OCI-LY1 (cell line): ENCODE measurements around the gene PTCH1.

Experiments used
- H2AFZ ChIP-seq: fragments of 200-600 bp; sonication (generic), shearing (Covaris generic); 2 replicates; pipeline ENCODE4 v1.6.0; 2014; ENCODE audit warnings: antibody characterized with exemption, mild to moderate bottlenecking, low read length
- H3F3A ChIP-seq: fragments of 200-600 bp; sonication (generic), shearing (Covaris generic); 2 replicates; pipeline ENCODE4 v1.6.0; 2014; ENCODE audit warnings: mild to moderate bottlenecking, antibody characterized with exemption, low read length, moderate library complexity; ENCODE audit not compliant: insufficient read depth
- H3K27ac ChIP-seq: fragments of 200-600 bp; sonication (generic); 2 replicates; pipeline ENCODE4 v1.5.1; 2014; ENCODE audit warnings: low read length, mixed run types, mild to moderate bottlenecking, low read depth; ENCODE audit not compliant: poor library complexity, severe bottlenecking
- H3K27me3 ChIP-seq: fragments of 200-600 bp; sonication (generic); 2 replicates; pipeline ENCODE4 v1.6.0; 2014; ENCODE audit warnings: antibody characterized with exemption, mild to moderate bottlenecking, low read length, moderate library complexity; ENCODE audit not compliant: insufficient read depth
- H3K36me3 ChIP-seq: fragments of 200-600 bp; sonication (generic); 2 replicates; pipeline ENCODE4 v1.6.1; 2014; ENCODE audit warnings: mild to moderate bottlenecking, antibody characterized with exemption, low read length, moderate library complexity, mixed read lengths; ENCODE audit not compliant: insufficient read depth
- H3K4me1 ChIP-seq: fragments of 200-600 bp; sonication (generic); 2 replicates; pipeline ENCODE4 v1.5.1; 2014; ENCODE audit warnings: mild to moderate bottlenecking, low read length, moderate library complexity; ENCODE audit not compliant: insufficient read depth, severe bottlenecking
- H3K4me2 ChIP-seq: fragments of 200-600 bp; sonication (generic), shearing (Covaris generic); 2 replicates; pipeline ENCODE4 v1.6.1; 2014; ENCODE audit warnings: low read length
- H3K4me3 ChIP-seq: fragments of 200-600 bp; sonication (generic); 2 replicates; pipeline ENCODE4 v1.5.1; 2014; ENCODE audit warnings: low read length, low read depth, mild to moderate bottlenecking, mixed read lengths; ENCODE audit not compliant: poor library complexity, severe bottlenecking
- H3K79me2 ChIP-seq: fragments of 200-600 bp; shearing (Covaris generic); 2 replicates; pipeline ENCODE4 v1.6.1; 2016; ENCODE audit warnings: mixed run types, low read length, mixed read lengths; ENCODE audit not compliant: insufficient read depth
- H3K9ac ChIP-seq: fragments of 200-600 bp; sonication (generic), shearing (Covaris generic); 2 replicates; pipeline ENCODE4 v1.6.1; 2014; ENCODE audit warnings: mild to moderate bottlenecking, low read length, mixed read lengths
- H3K9me2 ChIP-seq: fragments of 200-600 bp; sonication (generic), shearing (Covaris generic); 2 replicates; pipeline ENCODE4 v1.6.1; 2014; ENCODE audit warnings: low read depth, mild to moderate bottlenecking, low read length, mixed read lengths
- H3K9me3 ChIP-seq: fragments of 200-600 bp; shearing (Covaris generic); 2 replicates; pipeline ENCODE4 v1.6.1; 2014; ENCODE audit warnings: low read length, mixed read lengths
- H4K20me1 ChIP-seq: fragments of 200-600 bp; sonication (generic), shearing (Covaris generic); 2 replicates; pipeline ENCODE4 v1.6.0; 2016; ENCODE audit warnings: mild to moderate bottlenecking, low read length; ENCODE audit not compliant: insufficient read depth
- EZH2 ChIP-seq: fragments of 200-600 bp; sonication (generic), shearing (Covaris generic); IDR thresholded peaks from 2 replicates; pipeline ENCODE4 v1.8.0; 2017; ENCODE audit warnings: borderline replicate concordance, mixed run types, mild to moderate bottlenecking, antibody characterized with exemption, low read length, moderate library complexity, mixed read lengths
- TF ChIP-seq, protein P1 (sequence below): fragments of 200-600 bp; sonication (generic), shearing (Covaris generic); IDR thresholded peaks from 2 replicates; pipeline ENCODE4 v1.5.1; 2017; ENCODE audit warnings: mild to moderate bottlenecking, antibody characterized with exemption, low read length, moderate library complexity, mixed read lengths

PTCH1 gene

DNA sequence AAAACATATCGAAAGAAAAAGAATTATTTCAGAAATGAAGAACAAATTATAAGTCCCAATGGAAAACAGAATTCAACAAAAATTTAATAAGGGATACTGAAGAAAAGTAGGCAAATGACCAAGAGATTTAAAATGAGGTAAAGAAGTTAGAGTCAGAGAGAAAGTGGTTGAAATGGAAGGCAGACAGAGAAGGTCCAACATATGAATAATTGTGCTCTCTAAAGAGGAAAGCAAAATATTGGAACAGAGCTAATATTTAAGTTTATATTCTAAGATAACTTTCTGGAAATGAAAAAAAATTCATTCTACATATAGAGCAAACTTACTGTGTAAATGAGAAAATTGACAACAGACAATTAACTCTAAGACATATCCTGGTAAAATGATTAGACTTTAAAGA is 94.1 kb downstream of the PTCH1 start:
- Histone ChIP-seq H3K4me3 (no peak overlapping the region), H3F3A (no peaks in the 10 kb centered on the region; the same call in 1 of the 2 replicates), H3K9me3 (peaks cover 9% of the 10 kb centered on the region), H3K9me2 (no peaks in the 10 kb centered on the region), H4K20me1 (no peaks in the 10 kb centered on the region), H3K4me2 (no peak overlapping the region), H3K9ac (no peak overlapping the region), H2AFZ (no peak overlapping the region), H3K4me1 (peaks cover 18% of the 10 kb centered on the region), H3K79me2 (no peaks in the 10 kb centered on the region), H3K27me3 (no peaks in the 10 kb centered on the region), H3K27ac (no peak overlapping the region), H3K36me3 (peaks cover 37% of the 10 kb centered on the region)
- no peak for TF ChIP-seq EZH2
- TF ChIP-seq, protein P1, sequence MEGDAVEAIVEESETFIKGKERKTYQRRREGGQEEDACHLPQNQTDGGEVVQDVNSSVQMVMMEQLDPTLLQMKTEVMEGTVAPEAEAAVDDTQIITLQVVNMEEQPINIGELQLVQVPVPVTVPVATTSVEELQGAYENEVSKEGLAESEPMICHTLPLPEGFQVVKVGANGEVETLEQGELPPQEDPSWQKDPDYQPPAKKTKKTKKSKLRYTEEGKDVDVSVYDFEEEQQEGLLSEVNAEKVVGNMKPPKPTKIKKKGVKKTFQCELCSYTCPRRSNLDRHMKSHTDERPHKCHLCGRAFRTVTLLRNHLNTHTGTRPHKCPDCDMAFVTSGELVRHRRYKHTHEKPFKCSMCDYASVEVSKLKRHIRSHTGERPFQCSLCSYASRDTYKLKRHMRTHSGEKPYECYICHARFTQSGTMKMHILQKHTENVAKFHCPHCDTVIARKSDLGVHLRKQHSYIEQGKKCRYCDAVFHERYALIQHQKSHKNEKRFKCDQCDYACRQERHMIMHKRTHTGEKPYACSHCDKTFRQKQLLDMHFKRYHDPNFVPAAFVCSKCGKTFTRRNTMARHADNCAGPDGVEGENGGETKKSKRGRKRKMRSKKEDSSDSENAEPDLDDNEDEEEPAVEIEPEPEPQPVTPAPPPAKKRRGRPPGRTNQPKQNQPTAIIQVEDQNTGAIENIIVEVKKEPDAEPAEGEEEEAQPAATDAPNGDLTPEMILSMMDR, result no peak

DNA sequence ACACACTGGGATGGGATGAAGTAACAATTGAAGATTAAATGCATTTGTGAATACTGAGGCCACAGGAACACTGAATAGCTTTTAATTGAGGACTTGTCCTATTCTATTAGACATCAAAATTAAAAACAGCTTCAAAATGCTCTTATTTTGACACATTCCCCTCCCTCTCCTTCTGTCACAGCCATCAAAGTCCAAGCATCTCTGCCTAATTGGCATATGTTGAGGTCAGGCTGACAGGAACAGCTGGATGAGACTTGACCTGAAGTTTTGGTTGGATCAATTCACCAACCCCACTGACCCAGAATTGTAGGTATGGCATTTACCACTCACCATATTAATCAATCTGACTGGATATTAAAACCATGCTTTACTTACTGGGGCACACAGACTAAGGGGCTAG is 96.3 kb downstream of the PTCH1 start:
- Histone ChIP-seq H3K4me3 (no peak overlapping the region), H3K4me2 (no peak overlapping the region), H4K20me1 (no peaks in the 10 kb centered on the region), H3K36me3 (peaks cover 37% of the 10 kb centered on the region), H3K27ac (no peak overlapping the region), H3K9me2 (no peaks in the 10 kb centered on the region), H2AFZ (no peak overlapping the region), H3K79me2 (peaks cover 5% of the 10 kb centered on the region; the same call in 1 of the 2 replicates), H3K27me3 (no peaks in the 10 kb centered on the region), H3K4me1 (peaks cover 4% of the 10 kb centered on the region), H3F3A (no peaks in the 10 kb centered on the region; the same call in 1 of the 2 replicates), H3K9me3 (peaks cover 9% of the 10 kb centered on the region), H3K9ac (no peak overlapping the region)
- TF ChIP-seq, protein P1, result no peak

DNA sequence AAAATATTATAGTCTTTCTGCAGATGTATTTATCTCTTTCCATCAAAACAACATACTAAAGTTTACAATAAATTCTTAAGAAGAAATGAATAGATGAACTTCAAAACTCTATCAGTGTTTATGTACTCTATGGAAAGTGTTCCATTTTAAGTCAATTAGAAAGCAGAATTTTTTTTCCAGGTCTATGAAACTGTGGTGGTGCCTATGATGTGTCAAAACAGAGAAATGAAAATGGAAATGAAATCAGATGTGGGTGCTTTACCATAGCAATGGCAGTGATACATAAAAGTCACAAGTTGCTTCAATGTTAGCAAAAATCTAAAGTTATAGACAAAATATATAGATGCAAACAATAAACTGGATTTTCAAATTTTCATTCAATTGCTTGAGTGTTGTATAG is 97.3 kb downstream of the PTCH1 start:
- no peaks in the 10 kb centered on the region; the same call in 1 of the 2 replicates for H3F3A ChIP-seq
- peaks cover 5% of the 10 kb centered on the region; the same call in 1 of the 2 replicates for H3K79me2 ChIP-seq
- H3K9me2 ChIP-seq, result no peaks in the 10 kb centered on the region
- no peak overlapping the region for H3K4me2 ChIP-seq
- no peak overlapping the region for H3K27ac ChIP-seq
- H2AFZ ChIP-seq, result no peak overlapping the region
- peaks cover 8% of the 10 kb centered on the region for H3K9me3 ChIP-seq
- no peaks in the 10 kb centered on the region for H3K27me3 ChIP-seq
- H4K20me1 ChIP-seq, result no peaks in the 10 kb centered on the region
- no peak overlapping the region for H3K9ac ChIP-seq
- H3K4me3 ChIP-seq, result no peak overlapping the region
- no peaks in the 10 kb centered on the region for H3K4me1 ChIP-seq
- TF ChIP-seq EZH2, result no peak
- TF ChIP-seq, protein P1, result no peak
- H3K36me3 ChIP-seq, result peaks cover 37% of the 10 kb centered on the region
